ENCODE data around the gene SH3BP5L.
A peak's percentile ranks its signal among the peaks of the same experiment; 100 is the strongest.
"Not testable (repeated sequence)": the region's sequence is repeated elsewhere in the genome, so short reads cannot be mapped to it uniquely, and the experiment has no call there.

The SH3BP5L gene

DNA sequence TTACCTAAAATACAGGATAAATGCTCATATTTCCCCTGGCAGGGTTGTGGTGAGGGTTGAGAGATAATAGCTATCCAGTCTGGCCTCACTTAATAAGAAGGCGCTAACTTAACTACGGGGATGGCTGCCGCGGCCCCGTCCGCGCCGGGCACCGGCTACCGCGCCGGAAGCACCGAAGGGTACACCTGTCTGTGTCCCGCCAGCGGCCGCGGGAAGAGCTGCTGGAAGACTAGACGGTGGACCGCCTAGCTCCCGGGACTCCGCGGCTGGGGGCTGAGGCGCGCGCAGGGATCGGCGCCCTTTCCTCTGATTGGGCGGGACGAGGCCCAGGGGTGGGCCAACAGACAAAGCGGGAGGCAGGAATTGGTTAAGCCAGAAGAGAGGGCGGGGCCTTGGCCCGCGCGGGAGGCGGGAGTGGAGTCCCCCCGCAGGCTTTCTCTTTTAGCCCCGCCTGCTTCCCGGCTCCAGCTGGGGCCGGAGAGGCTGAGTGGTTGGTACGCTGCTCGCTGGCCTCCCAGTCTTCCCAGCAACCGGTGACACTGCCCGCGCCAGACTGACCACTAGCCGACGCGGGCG is 12.2 kb upstream of the SH3BP5L start, which contains the start of gene ZNF672:
Gene ZNF672 (plus strand): TSS at position 444 of the 576 bp plus-strand sequence. CDS start 9,051 bp downstream, outside the sequence.
- TF ChIP-seq, protein P1, sequence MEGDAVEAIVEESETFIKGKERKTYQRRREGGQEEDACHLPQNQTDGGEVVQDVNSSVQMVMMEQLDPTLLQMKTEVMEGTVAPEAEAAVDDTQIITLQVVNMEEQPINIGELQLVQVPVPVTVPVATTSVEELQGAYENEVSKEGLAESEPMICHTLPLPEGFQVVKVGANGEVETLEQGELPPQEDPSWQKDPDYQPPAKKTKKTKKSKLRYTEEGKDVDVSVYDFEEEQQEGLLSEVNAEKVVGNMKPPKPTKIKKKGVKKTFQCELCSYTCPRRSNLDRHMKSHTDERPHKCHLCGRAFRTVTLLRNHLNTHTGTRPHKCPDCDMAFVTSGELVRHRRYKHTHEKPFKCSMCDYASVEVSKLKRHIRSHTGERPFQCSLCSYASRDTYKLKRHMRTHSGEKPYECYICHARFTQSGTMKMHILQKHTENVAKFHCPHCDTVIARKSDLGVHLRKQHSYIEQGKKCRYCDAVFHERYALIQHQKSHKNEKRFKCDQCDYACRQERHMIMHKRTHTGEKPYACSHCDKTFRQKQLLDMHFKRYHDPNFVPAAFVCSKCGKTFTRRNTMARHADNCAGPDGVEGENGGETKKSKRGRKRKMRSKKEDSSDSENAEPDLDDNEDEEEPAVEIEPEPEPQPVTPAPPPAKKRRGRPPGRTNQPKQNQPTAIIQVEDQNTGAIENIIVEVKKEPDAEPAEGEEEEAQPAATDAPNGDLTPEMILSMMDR (IDR thresholded peaks at IDR 0.05; ENCODE audit: low read depth, low read length): no peak
- peak within 1 kb of the TSS; percentile 79 for H3K4me3 ChIP-seq (ENCODE audit: low read depth, low read length)

DNA sequence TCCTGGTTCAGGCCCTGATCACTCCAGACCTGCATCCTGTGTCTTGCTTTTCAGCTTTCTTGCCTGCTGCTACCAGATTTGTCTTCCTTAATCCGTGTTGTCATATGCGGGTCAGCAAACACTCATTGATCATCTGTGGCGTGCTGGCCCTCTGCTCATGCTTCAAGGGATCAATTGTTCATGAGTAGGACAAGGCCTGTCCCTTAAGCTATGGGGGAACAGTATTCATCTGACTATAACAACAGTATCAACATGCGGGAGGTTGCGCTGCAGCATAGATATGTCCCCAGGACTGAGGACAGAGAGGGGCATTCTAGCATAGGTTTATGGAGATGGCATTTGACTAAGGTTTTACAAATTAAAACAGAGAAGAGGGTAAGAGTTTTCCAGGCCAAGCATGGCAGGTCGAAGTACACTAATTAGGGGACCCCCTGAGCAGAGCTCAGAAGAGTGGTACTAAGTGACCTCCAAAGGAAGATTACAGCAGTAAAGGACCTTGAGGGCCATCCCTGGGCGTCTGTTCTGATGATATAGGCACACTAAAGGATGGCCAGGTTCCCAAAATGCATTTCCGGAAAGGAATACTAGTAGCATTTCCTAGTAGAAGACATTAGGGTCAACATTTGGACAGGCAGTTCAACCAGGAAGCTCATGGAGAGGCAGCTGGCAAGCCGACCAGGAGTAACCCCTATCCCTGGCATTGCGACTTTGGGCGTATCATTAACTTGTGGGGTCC is 11.5 kb upstream of the SH3BP5L start:
- TF ChIP-seq, protein P1 (IDR thresholded peaks at IDR 0.05; ENCODE audit: low read depth, low read length): no peak

DNA sequence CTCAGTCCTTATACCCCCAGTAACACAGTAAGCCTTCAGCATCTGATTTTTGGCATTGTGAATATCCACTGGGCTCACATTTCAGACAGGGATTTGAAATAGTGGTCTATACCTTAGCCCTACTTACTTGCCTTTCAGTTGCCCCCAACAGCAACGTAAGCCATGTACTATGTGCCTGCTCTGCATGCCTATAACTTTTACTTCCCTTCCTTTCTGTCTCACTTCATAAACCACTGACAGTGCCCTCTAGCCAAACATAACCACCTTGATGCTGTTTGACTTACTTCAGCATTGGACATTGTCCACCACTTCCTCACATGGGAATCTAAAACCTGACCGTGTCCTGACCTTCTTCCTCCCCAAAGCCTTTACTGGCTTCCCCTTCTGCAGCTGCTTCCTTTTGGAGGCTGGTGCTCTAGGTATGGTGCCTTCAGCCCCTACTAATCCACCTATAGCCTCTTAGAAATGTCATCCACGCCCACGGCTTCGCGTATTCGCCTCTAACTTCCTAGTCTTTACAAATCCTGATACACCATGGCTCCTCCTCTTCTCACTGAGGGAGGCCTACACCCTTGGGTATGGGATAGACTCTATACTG is 8.7 kb upstream of the SH3BP5L start:
- no peak overlapping the region for H3K4me3 ChIP-seq (ENCODE audit: low read depth, low read length)
- TF ChIP-seq, protein P1 (IDR thresholded peaks at IDR 0.05; ENCODE audit: low read depth, low read length): no peak

More for the DNA sequence above, 11.5 kb upstream of the SH3BP5L start:
- H3K4me3 ChIP-seq (ENCODE audit: low read depth, low read length): peak overlapping the region; percentile 79

DNA sequence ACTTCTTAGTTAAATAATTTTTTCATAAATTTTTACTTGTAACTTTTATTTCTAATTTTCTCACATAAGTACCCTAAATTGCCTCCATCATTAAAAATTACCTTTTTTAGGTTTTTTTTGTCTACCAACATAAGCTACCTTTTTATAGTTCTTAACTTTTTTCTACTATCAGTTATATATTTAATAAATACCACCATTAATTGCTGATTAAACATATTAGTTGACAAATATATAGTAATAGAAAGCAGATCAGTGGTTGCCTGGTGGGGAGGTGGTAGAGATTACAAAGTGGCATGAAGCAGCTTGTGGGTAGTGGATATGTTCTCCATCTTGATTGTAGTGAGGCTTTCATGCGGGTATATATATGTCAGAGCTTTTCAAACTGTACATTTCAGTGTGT is 6.1 kb upstream of the SH3BP5L start:
- TF ChIP-seq, protein P1 (IDR thresholded peaks at IDR 0.05; ENCODE audit: low read depth, low read length): no peak
- H3K4me3 ChIP-seq (ENCODE audit: low read depth, low read length): no peak overlapping the region

DNA sequence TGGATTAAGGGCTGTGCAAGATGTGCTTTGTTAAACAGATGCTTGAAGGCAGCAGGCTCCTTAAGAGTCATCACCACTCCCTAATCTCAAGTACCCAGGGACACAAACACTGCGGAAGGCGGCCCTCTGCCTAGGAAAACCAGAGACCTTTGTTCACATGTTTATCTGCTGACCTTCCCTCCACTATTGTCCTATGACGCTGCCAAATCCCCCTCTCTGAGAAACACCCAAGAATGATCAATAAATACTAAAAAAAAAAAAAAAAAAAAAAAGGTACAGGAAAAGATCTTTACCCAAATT is 5.0 kb upstream of the SH3BP5L start:
- H3K4me3 ChIP-seq (ENCODE audit: low read depth, low read length): not testable (repeated sequence)

DNA sequence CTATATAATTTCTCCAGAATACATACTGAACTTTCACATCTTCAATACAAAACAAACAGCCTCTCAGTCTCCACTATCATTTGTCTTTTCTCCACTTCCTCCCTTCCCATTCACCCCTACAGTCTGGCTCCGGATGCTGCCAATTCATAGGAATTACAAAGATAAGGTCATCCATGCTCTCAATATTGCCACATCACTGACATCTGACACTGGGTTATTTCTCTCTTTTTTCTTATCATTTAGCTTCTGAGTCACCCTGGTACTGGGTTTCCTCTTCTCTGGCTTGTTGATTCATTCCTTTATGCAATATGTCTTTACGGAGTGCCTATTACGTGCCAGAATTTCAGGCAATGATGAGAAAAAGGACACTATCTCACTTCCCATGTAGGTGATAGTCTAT is 3.1 kb upstream of the SH3BP5L start:
- TF ChIP-seq, protein P1 (IDR thresholded peaks at IDR 0.05; ENCODE audit: low read depth, low read length): no peak
- H3K4me3 ChIP-seq (ENCODE audit: low read depth, low read length): no peak overlapping the region

DNA sequence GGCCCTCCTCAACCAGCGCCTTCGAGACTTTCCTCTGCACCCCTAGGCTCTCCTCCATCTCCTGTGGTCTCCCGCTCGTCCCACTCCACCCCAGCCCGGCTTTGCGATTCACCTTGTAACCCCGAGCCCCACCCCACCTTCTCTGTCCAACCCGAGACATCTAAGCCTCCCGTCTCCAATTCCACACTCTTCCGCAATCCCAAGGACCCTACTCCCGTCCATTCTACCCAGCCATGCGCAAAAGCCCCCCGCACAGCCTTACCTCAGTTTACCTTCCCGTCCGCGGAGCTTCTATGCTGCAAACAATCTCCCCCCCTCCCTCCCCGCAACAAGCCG is 174 bp downstream of the SH3BP5L start:
- peak overlapping the region; percentile 75 for H3K4me3 ChIP-seq (ENCODE audit: low read depth, low read length)

More for the DNA sequence above, 174 bp downstream of the SH3BP5L start:
- TF ChIP-seq, protein P1 (IDR thresholded peaks at IDR 0.05; ENCODE audit: low read depth, low read length): no peak
